Erythroblast (primary cell): ENCODE data around the gene TMSB4X.

ENCODE experiments used
- GATA1 ChIP-seq: IDR thresholded peaks from 2 replicates; pipeline ENCODE4 v1.6.1; 2011; ENCODE audit warnings: low read depth, mild to moderate bottlenecking, control low read depth, low read length, moderate library complexity
- POLR2A ChIP-seq: IDR thresholded peaks from 2 replicates; pipeline ENCODE4 v1.6.1; 2011; ENCODE audit warnings: mild to moderate bottlenecking, low read length

- TF ChIP-seq POLR2A (no peak), GATA1 (no peak)
Observed at GRCh38 chrX:12949927-12950656, 24.8 kb upstream of the TMSB4X start.
